ENCODE results near the gene RNF125.
A peak's percentile ranks its signal among the peaks of the same experiment; 100 is the strongest.

The RNF125 gene

DNA sequence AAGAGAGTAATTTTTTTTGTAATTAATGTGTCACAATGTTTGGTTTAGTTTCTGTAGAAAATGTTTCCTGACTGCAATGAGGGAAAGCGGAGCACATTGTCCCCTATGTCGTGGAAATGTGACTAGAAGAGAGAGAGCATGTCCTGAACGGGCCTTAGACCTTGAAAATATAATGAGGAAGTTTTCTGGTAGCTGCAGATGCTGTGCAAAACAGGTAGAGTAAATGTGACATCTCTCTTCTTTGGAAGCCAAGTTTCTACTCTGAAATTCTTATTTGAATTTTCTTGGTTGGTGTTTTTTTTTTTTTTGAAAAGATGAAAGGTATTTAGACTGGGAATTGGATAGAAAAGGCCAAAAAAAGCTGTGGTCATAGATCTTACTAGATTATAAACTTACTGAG lies 93.1 kb downstream of the RNF125 start:
- TF ChIP-seq, protein P1, sequence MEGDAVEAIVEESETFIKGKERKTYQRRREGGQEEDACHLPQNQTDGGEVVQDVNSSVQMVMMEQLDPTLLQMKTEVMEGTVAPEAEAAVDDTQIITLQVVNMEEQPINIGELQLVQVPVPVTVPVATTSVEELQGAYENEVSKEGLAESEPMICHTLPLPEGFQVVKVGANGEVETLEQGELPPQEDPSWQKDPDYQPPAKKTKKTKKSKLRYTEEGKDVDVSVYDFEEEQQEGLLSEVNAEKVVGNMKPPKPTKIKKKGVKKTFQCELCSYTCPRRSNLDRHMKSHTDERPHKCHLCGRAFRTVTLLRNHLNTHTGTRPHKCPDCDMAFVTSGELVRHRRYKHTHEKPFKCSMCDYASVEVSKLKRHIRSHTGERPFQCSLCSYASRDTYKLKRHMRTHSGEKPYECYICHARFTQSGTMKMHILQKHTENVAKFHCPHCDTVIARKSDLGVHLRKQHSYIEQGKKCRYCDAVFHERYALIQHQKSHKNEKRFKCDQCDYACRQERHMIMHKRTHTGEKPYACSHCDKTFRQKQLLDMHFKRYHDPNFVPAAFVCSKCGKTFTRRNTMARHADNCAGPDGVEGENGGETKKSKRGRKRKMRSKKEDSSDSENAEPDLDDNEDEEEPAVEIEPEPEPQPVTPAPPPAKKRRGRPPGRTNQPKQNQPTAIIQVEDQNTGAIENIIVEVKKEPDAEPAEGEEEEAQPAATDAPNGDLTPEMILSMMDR (conservative IDR thresholded peaks at IDR 0.05): no peak
- no peak overlapping the region for H3K27ac ChIP-seq

DNA sequence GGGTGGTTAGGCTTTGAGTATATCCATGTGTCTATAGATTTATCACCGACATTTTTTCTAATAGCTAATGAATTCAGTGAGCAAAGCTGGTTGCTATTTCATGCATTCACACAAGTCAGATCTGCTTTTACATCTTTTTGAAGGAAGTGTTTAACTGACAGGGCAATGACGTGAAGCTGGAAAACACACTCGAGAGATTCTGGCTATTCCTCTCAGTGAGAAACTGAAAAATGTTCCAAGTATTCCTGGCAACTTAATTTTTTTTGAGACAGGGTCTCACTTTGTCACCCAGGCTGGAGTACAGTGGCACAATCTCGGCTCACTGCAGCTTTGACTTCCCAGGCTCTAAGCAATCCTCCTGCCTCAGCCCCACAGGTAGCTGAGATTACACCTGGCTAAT lies 94.2 kb downstream of the RNF125 start:
- TF ChIP-seq, protein P1 (conservative IDR thresholded peaks at IDR 0.05): no peak
- H3K27ac ChIP-seq: no peak overlapping the region

DNA sequence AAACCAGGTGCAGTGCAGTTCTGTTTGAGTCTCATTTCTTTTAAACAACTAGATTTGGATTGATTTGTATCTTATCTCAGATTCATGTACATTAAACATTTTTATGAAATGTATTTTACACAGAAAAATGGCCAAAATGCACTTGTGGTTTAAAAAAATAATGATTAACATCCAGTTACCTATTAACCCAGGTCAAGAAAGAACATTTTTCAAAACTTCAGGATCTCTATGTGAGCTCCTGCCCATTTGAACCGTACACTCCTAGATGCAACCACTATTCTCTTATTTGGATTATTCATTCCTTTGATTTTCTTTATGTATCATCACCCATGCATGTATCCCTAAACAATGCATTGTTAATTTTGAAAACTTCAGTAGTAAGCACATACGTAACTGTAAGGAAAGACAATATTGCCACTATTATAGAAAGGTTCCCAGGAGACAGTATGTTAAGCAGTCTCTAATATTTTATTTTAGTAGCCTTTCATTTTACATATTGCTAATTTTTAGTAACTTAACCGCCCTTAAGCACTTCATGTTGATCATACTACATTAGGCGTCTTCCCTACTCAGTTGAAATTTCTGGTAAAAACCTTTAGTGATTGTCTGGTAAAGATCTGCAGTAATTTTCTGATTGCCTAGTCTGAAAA lies 95.8 kb downstream of the RNF125 start:
- H3K27ac ChIP-seq: no peak overlapping the region
- TF ChIP-seq, protein P1 (conservative IDR thresholded peaks at IDR 0.05): no peak

DNA sequence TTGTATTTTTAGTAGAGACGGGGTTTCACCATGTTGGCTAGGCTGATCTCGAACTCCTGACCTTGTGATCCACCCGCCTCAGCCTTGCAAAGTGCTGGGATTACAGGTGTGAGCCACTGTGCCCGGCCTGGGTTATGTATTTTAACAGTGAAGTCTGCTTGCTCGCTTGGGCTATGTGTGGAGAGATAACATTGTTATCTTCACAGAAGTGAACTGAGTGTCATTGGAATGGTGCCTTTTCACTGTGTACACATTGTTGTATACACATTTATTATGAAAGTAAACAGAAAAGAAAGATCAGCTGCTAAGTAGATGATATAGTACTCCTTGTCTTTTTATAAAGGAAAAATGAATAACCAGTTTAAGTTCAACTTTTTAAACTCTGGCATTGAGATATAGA lies 103.4 kb downstream of the RNF125 start:
- H3K27ac ChIP-seq: peak overlapping the region; percentile 54
- TF ChIP-seq, protein P1 (conservative IDR thresholded peaks at IDR 0.05): no peak
